ENCODE data around the gene SLC9A3. TPM values are rescaled to one million over a fixed set of nuclear protein-coding genes. Genes with fewer than 3 reads are reported as not detected.

The SLC9A3 gene
- polyA plus RNA-seq, 1 of the 3 experiments (the other 2 are of a cell fraction) = 1.9 TPM

DNA sequence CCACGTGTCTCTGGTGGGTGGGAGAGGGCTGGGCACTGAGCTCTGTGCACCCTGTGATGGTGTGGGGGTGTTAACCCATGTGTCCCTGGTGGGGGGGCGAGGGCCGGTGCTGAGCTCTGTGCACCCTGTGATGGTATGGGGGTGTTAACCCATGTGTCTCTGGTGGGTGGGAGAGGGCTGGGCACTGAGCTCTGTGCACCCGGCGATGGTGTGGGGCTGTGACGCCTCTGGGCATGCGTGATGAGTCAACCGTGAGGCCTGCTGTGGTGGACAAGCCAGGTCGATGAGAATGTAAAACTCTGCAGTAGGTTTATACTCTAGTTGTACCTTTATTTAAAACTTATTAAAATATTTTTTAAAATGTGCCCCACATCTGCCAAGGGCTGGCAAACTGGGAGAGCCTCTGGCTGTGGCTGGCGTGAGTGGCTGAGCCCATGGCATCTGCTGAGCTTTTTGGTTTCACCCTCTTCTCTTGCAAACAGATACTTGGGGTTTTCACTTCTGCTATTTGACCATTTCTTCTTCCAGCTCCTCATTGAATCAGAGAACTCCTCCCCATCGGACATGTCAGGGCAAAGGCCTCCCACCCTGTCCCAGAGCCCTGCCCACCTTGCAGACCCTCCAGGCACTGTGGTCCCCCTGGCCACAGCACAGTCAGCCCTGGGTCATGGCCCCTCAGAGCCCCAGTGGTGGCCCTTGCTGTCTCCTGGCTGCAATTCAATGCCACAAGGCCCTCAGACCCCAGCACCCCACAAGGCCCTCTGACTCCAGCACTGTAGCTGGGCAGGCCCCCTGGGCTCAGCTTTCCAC, 99.7 kb downstream of the SLC9A3 start:
- DNase-seq = no peak
- 63% methylated on average over 11 of the region's 11 CpGs for WGBS (ENCODE audit: low lambda C conversion rate)
- H3K4me2 ChIP-seq = no peak overlapping the region
- POLR2A ChIA-PET = no interaction called here
- H3K4me1 ChIP-seq (ENCODE audit: control insufficient read depth in 1 of 2, insufficient read depth in 2 of 2, low read depth in 1 of 2, low read length in 1 of 2) = no peaks in the 10 kb centered on the region; a peak in 1 of 4 replicates
- no peaks in the 10 kb centered on the region for H3K36me3 ChIP-seq (replicated peaks in 1 of 2; ENCODE audit: control insufficient read depth in 1 of 2, insufficient read depth in 2 of 2, low read length in 1 of 2)
- H3K9me2 ChIP-seq = no peaks in the 10 kb centered on the region
- H3K4me3 ChIP-seq (ENCODE audit: low read depth in 2 of 2, low read length in 1 of 2) = no peak overlapping the region
- H3K27me3 ChIP-seq (ENCODE audit: insufficient read depth) = no peaks in the 10 kb centered on the region
- H3K9ac ChIP-seq = no peak overlapping the region
- no peaks in the 10 kb centered on the region for H3K9me3 ChIP-seq
- no peak overlapping the region for H2AFZ ChIP-seq (ENCODE audit: low read depth)
- no peaks in the 10 kb centered on the region for H4K20me1 ChIP-seq (ENCODE audit: insufficient read depth)
- no peaks in the 10 kb centered on the region for H3K79me2 ChIP-seq (ENCODE audit: insufficient read depth)
- TF ChIP-seq JUND (IDR thresholded peaks at IDR 0.05) = no peak
- no peak for TF ChIP-seq MXI1 (IDR thresholded peaks at IDR 0.05; ENCODE audit: low read depth, low read length)
- TF ChIP-seq, protein P1, sequence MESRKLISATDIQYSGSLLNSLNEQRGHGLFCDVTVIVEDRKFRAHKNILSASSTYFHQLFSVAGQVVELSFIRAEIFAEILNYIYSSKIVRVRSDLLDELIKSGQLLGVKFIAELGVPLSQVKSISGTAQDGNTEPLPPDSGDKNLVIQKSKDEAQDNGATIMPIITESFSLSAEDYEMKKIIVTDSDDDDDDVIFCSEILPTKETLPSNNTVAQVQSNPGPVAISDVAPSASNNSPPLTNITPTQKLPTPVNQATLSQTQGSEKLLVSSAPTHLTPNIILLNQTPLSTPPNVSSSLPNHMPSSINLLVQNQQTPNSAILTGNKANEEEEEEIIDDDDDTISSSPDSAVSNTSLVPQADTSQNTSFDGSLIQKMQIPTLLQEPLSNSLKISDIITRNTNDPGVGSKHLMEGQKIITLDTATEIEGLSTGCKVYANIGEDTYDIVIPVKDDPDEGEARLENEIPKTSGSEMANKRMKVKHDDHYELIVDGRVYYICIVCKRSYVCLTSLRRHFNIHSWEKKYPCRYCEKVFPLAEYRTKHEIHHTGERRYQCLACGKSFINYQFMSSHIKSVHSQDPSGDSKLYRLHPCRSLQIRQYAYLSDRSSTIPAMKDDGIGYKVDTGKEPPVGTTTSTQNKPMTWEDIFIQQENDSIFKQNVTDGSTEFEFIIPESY (IDR thresholded peaks at IDR 0.05; ENCODE audit: borderline replicate concordance, low read depth) = no peak
- TF ChIP-seq NFIC (IDR thresholded peaks at IDR 0.05; ENCODE audit: borderline replicate concordance) = no peak
- TF ChIP-seq FOSL2 (IDR thresholded peaks at IDR 0.05; ENCODE audit: borderline replicate concordance, low read depth) = no peak
- no peak for TF ChIP-seq SMC3 (IDR thresholded peaks at IDR 0.05; ENCODE audit: low read depth, low read length)
- no peak for TF ChIP-seq FOXM1 (IDR thresholded peaks at IDR 0.05; ENCODE audit: low read depth)
- no peak for TF ChIP-seq EZH2phosphoT487 (IDR thresholded peaks at IDR 0.05; ENCODE audit: borderline replicate concordance, low read depth)
- no peak for TF ChIP-seq ELF1 (IDR thresholded peaks at IDR 0.05)
- no peak for TF ChIP-seq TAF1 (IDR thresholded peaks at IDR 0.05; ENCODE audit: borderline replicate concordance, low read depth, low read length)
- TF ChIP-seq SIN3A (IDR thresholded peaks at IDR 0.05; ENCODE audit: borderline replicate concordance, low read depth, low read length) = no peak
- TF ChIP-seq RCOR1 (IDR thresholded peaks at IDR 0.05; ENCODE audit: low read length) = no peak
- TF ChIP-seq, protein P2, sequence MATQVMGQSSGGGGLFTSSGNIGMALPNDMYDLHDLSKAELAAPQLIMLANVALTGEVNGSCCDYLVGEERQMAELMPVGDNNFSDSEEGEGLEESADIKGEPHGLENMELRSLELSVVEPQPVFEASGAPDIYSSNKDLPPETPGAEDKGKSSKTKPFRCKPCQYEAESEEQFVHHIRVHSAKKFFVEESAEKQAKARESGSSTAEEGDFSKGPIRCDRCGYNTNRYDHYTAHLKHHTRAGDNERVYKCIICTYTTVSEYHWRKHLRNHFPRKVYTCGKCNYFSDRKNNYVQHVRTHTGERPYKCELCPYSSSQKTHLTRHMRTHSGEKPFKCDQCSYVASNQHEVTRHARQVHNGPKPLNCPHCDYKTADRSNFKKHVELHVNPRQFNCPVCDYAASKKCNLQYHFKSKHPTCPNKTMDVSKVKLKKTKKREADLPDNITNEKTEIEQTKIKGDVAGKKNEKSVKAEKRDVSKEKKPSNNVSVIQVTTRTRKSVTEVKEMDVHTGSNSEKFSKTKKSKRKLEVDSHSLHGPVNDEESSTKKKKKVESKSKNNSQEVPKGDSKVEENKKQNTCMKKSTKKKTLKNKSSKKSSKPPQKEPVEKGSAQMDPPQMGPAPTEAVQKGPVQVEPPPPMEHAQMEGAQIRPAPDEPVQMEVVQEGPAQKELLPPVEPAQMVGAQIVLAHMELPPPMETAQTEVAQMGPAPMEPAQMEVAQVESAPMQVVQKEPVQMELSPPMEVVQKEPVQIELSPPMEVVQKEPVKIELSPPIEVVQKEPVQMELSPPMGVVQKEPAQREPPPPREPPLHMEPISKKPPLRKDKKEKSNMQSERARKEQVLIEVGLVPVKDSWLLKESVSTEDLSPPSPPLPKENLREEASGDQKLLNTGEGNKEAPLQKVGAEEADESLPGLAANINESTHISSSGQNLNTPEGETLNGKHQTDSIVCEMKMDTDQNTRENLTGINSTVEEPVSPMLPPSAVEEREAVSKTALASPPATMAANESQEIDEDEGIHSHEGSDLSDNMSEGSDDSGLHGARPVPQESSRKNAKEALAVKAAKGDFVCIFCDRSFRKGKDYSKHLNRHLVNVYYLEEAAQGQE (IDR thresholded peaks at IDR 0.05; ENCODE audit: low read depth, low read length) = no peak
- TF ChIP-seq, protein P3, sequence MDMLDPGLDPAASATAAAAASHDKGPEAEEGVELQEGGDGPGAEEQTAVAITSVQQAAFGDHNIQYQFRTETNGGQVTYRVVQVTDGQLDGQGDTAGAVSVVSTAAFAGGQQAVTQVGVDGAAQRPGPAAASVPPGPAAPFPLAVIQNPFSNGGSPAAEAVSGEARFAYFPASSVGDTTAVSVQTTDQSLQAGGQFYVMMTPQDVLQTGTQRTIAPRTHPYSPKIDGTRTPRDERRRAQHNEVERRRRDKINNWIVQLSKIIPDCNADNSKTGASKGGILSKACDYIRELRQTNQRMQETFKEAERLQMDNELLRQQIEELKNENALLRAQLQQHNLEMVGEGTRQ (IDR thresholded peaks at IDR 0.05; ENCODE audit: borderline replicate concordance, low read depth, low read length) = no peak
- no peak overlapping the region for H3K27ac ChIP-seq (ENCODE audit: low read depth in 2 of 2, low read length in 1 of 2)
- CTCF ChIA-PET = interaction anchor here (1.5 kb wide), 1 partner anchor 236 kb away, joined by 7 read pairs; no protein-coding TSS in a partner anchor
- H3F3A ChIP-seq (replicated peaks; ENCODE audit: insufficient read depth) = no peaks in the 10 kb centered on the region
